Epithelial cell of prostate (primary cell): ENCODE measurements around the gene PRB4.
"Not testable (repeated sequence)": the region's sequence is repeated elsewhere in the genome, so short reads cannot be mapped to it uniquely, and the experiment has no call there.

Experiments used
- DNase-seq: peaks from one replicate; pipeline ENCODE4 v3.0.0-alpha.2; 2011; ENCODE audit warnings: low read depth, low spot score
- H3K27ac ChIP-seq: fragments of 450-650 bp; 2 replicates; pipeline ENCODE4 v1.5.1; 2017; ENCODE audit warnings: mild to moderate bottlenecking

The PRB4 gene

DNA sequence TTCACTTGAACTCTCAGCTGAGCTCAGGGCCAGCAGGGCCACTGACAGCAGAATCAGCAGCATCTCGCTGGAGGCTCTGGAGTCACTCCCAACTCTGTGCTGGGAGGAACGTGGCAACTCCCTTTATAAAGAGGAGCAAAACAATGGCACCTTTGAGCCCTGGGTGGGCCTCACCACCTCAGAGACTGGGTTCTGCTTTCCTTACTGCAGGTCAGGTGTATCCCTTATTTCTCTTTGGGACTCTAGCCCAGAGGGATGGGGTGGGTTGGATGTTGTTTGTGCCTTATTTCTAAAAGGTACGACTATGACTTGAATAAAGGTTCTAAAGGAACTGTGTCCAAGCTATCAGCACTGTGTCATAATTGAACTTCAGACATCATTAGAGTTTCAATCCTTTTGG, at the start of gene PRB4:
PRB4 (minus strand) TSS at position 101 of the 400 bp plus-strand sequence; CDS start at position 63, 38 bp downstream.
- H3K27ac ChIP-seq, result no peak within 1 kb of the TSS
- DNase-seq, result no peak

DNA sequence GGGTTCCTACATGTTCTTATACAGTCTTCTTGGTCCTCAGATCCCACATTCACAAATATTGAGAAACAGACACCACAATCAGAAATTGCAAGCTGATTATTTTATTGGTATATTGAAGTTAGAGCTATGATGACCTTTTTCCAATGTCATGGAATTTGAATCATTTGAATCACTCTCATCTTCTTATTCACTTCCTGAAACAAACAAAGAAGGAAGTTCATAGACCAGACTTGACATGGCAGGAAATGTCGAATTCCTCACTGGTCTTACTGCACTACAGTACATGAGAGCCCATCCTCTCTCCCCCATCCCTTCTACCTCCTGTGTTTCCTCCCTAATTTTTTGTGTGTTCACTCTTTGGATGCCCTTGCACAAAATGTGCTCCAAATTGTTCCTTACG, 41.5 kb upstream of the PRB4 start:
- H3K27ac ChIP-seq, DNase-seq: not testable (repeated sequence)

DNA sequence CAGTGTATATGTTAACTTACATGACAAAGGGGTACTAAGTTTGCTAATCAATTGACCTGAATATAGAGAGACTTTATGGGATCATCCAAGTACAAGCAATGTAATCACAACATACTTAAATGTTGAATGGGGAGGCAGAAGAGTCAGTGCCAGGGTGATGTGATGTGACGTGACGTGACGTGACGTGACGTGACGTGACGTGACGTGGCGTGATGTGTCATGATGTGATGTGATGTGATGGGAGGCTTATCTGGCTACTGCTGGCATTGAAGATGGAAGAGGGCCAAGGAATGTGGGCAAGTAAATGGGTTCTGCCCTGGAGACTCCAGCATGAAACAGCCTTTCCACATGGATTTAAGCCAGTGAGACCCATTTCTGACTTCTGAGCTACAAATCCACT, 38.2 kb upstream of the PRB4 start:
- H3K27ac ChIP-seq, result no peak overlapping the region
- no peak for DNase-seq

DNA sequence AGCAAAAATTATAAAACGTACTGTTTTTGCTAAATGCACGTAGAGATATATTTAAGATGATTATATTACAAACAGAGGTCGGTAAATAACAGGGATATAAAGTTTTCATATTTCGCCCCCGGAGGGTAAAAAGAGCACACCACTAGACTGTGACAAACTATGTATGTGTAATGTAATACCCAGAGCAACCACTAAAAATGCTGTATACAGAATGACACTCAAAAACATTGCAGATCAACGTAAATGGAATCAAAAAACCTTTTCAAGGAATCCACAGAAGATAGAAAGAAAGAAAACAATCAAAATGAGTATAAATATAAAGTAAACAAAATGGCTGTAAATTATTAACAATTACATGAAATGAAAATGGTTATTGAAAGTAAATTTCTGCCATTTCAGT, 37.6 kb upstream of the PRB4 start:
- no peak for DNase-seq

DNA sequence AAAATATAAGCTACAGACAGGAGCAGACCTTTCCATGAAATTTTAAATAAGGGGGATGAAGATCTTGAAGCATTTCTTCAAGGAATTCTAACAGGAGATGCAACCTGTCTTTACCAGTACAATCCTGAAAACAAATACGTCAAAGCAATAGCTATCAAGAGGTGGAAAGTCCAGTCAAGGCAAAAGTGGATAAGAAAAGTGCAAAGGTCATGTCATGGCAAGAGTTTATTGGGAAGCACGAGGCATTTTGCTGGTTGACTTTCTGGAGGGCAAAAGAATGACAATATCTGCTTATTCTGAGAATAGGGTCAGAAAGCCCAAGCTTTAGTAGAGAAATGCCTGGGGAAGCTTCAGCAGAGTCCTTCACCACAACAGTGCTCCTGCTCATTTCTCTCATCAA, 34.3 kb upstream of the PRB4 start:
- H3K27ac ChIP-seq, result no peak overlapping the region
- DNase-seq, result no peak

More for the DNA sequence above, 37.6 kb upstream of the PRB4 start:
- no peak overlapping the region for H3K27ac ChIP-seq

DNA sequence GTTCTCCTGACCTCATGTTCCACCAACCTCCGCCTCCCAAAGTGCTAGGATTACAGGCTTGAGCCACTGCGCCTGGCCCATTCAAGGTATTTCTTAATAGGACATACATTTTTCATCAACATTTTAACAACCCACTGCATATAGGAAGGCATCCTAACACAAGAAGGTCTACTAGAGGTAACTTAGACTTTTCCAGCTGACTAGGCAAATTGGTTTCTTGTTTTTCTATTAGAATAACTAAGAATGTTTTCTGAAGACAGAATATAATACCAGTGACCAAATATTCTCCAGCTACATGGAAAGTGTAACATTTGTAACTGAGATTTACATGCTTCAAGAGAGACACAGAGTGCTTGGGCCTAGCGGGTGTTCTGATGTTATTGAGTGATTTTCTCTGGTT, 14.2 kb upstream of the PRB4 start:
- no peak for DNase-seq
- no peak overlapping the region for H3K27ac ChIP-seq

DNA sequence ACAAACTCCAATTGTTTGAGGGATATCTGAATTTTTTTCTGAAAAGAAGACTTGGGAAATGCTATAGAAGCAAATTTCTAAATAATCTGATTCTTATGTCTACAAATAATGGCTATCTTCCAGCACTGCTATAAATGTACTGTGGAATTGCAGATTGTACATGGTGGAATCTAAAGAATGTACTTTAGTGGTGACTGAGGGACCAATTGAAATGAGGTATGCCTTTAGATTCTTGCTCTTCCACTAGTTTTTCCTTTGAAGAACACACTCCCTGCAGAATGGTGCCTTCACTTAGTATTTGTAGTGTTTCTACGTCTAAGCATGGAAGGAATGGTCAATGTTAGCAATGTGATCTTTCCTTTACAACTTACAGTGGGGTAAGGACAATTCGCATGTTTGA, 11.7 kb upstream of the PRB4 start:
- H3K27ac ChIP-seq, result no peak overlapping the region
- no peak for DNase-seq

DNA sequence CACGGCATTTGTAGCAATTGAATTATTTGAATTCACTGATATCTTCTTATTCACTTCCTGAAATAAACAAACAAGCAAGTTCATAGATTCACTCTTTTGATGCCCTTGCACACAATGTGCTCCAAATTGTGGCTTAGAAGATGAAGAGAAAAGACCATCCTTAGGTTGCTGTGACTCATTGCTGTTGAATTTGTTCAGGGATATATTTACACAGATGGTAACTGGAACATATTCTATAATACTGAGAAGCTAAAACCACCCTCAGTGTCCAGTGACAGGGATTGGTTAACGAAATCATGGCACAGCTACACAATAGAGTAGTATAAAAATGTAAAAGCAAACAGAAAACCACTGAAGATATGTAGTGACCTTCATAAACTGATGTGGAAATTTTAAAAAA, 3.1 kb downstream of the PRB4 start:
- DNase-seq, result no peak
- no peak overlapping the region for H3K27ac ChIP-seq

DNA sequence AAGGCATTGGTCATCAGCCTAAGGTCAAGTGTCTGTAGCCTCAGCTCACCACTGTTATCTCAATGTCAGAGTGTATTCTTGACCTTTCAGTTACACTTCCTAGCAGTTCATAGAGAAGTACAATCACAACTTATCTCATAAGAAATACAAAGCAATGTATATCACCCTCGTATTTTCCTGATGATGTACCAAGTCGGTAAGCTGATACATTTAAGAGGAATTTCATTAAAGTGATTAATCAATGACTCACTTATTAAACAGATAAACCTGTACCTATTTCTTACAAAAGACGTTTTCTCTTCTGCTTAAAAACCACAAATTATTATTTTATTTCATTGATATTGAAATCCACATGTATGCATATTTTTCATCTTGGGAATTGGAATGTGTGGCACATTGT, 36.8 kb downstream of the PRB4 start:
- DNase-seq, result no peak
- no peak overlapping the region for H3K27ac ChIP-seq

DNA sequence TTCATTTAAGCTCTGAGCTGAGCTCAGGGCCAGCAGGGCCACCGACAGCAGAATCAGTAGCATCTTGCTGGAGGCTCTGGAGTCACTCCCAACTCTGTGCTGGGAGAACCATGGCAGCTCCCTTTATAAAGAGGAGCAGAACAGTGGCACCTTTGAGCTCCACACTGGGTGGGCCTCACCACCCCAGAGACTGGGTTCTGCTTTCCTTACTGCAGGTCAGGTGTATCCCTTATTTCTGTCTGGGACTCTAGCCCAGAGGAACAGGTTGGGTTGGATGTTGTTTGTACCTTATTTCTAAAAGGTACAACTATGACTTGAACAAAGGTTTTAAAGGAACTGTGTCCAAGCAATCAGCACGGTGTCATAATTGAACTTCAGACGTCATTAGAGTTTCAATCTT, 40.6 kb downstream of the PRB4 start, which contains the start of gene PRB3:
PRB3 (minus strand) TSS at position 101 of the 400 bp plus-strand sequence; CDS start at position 63, 38 bp downstream.
- H3K27ac ChIP-seq, result no peak within 1 kb of the TSS
- DNase-seq, result no peak

DNA sequence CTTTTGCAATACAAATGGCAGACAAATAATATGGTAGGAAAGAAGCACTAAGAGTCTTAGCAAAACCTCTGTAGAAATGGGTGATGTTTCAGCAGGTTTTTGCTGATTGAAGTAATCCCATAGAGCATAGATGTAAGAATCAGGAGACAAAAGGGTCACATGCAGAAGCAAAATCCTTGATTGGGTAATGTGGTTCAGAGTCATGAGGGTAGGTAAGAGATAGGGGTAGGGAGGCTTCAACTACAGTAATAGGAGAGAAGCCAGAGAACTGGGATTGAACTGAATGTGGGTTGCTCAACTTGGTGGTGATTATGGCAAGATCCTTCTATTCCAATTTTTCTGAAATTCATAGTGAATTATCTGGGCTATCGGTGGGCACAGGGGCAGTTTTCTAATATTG, 45.7 kb downstream of the PRB4 start:
- DNase-seq, result no peak
- no peak overlapping the region for H3K27ac ChIP-seq
